Nephron (organoid): ENCODE data around the gene GMDS.
A peak's percentile ranks its signal among the peaks of the same experiment; 100 is the strongest.

Experiments
- H3K27ac Mint-ChIP-seq, 3 experiments: 2 replicates each; pipeline ENCODE4 v1.8.0; 2020; ENCODE audit warnings: mixed read lengths in 3 of 3, mild to moderate bottlenecking in 2 of 3, moderate library complexity in 1 of 3
- H3K27me3 Mint-ChIP-seq: 2 replicates; pipeline ENCODE4 v1.8.0; 2021; ENCODE audit warnings: low read depth, mild to moderate bottlenecking, moderate library complexity, mixed read lengths
- H3K36me3 Mint-ChIP-seq: 2 replicates; pipeline ENCODE4 v1.8.0; 2020; ENCODE audit warnings: low read depth, mixed read lengths
- H3K4me1 Mint-ChIP-seq: 2 replicates; pipeline ENCODE4 v1.8.0; 2020; ENCODE audit warnings: mixed read lengths
- H3K4me3 Mint-ChIP-seq, 3 experiments: 2 replicates each; pipeline ENCODE4 v1.8.0; 2020; ENCODE audit warnings: mild to moderate bottlenecking in 3 of 3, mixed read lengths in 3 of 3, moderate library complexity in 2 of 3
- H3K9me3 Mint-ChIP-seq: 2 replicates; pipeline ENCODE4 v1.8.0; 2020; ENCODE audit warnings: mixed read lengths
- CTCF ChIP-seq, 3 experiments: fragments of 200-600 bp; sonication (generic); IDR thresholded peaks; one replicate each; pipeline ENCODE4 v1.5.0; 2021; ENCODE audit warnings: antibody characterized with exemption in 3 of 3; ENCODE audit not compliant: unreplicated experiment in 3 of 3

Gene GMDS

GRCh38 chr6:1825926-1826325 lies 419.5 kb downstream of the GMDS start:
- H3K4me3 Mint-ChIP-seq, result no peak overlapping the region
- H3K4me1 Mint-ChIP-seq, result peaks cover 19% of the 10 kb centered on the region
- peaks cover 25% of the 10 kb centered on the region for H3K36me3 Mint-ChIP-seq
- TF ChIP-seq CTCF (IDR thresholded peaks at IDR 0.05; ENCODE audit: unreplicated experiment in 3 of 3), result no peak
- peaks cover 24% of the 10 kb centered on the region for H3K9me3 Mint-ChIP-seq
- H3K27ac Mint-ChIP-seq, result no peak overlapping the region
- peaks cover 9% of the 10 kb centered on the region for H3K27me3 Mint-ChIP-seq

GRCh38 chr6:1825277-1825676 lies 420.1 kb downstream of the GMDS start:
- H3K27ac Mint-ChIP-seq, result no peak overlapping the region
- H3K4me3 Mint-ChIP-seq, result no peak overlapping the region
- peaks cover 25% of the 10 kb centered on the region for H3K36me3 Mint-ChIP-seq
- H3K9me3 Mint-ChIP-seq, result peaks cover 24% of the 10 kb centered on the region
- TF ChIP-seq CTCF (IDR thresholded peaks at IDR 0.05; ENCODE audit: unreplicated experiment in 3 of 3), result no peak
- peaks cover 9% of the 10 kb centered on the region for H3K27me3 Mint-ChIP-seq
- peaks cover 21% of the 10 kb centered on the region for H3K4me1 Mint-ChIP-seq

- Mint-ChIP-seq H3K4me1 (peaks cover 30% of the 10 kb centered on the region), H3K9me3 (peaks cover under 1% of the 10 kb centered on the region), H3K27ac (peak overlapping the region; percentile 64 to 84 (median 71))
These were observed 423.8 kb downstream of the GMDS start for GRCh38 chr6:1821513-1822183.

GRCh38 chr6:1821164-1821512 lies 424.3 kb downstream of the GMDS start:
- peak overlapping the region; percentile 52 to 84 (median 61) for H3K27ac Mint-ChIP-seq
- H3K4me1 Mint-ChIP-seq, result peaks cover 30% of the 10 kb centered on the region
- H3K36me3 Mint-ChIP-seq, result no peaks in the 10 kb centered on the region
- H3K27me3 Mint-ChIP-seq, result peaks cover 4% of the 10 kb centered on the region
- no peaks in the 10 kb centered on the region for H3K9me3 Mint-ChIP-seq
- H3K4me3 Mint-ChIP-seq, result peak overlapping the region in 2 of 3 experiments; percentile 38 to 55
- TF ChIP-seq CTCF (IDR thresholded peaks at IDR 0.05; ENCODE audit: unreplicated experiment in 3 of 3), result no peak

More at GRCh38 chr6:1821513-1822183, 423.8 kb downstream of the GMDS start:
- no peaks in the 10 kb centered on the region for H3K36me3 Mint-ChIP-seq
- H3K4me3 Mint-ChIP-seq, result peak overlapping the region in 2 of 3 experiments; percentile 38 to 55
- peaks cover 4% of the 10 kb centered on the region for H3K27me3 Mint-ChIP-seq
- TF ChIP-seq CTCF (IDR thresholded peaks at IDR 0.05; ENCODE audit: unreplicated experiment in 3 of 3), result no peak

- Mint-ChIP-seq H3K9me3 (no peaks in the 10 kb centered on the region), H3K27ac (peak overlapping the region in 2 of 3 experiments; percentile 61 to 84)
These were observed 424.7 kb downstream of the GMDS start for GRCh38 chr6:1820714-1821113.

More at GRCh38 chr6:1820714-1821113, 424.7 kb downstream of the GMDS start:
- Mint-ChIP-seq H3K4me1 (peaks cover 30% of the 10 kb centered on the region), H3K36me3 (no peaks in the 10 kb centered on the region), H3K4me3 (peak overlapping the region in 1 of 3 experiments; percentile 38), H3K27me3 (peaks cover 4% of the 10 kb centered on the region)
- TF ChIP-seq CTCF (IDR thresholded peaks at IDR 0.05; ENCODE audit: unreplicated experiment in 3 of 3), result no peak
